Lower lobe of right lung (tissue), 2 donors: ENCODE data around the gene MAGI1. TPM values are rescaled to one million over a fixed set of nuclear protein-coding genes. Genes with fewer than 3 reads are reported as not detected.

ENCODE experiments used
- ATAC-seq, 2 donors: fragments of 200-7000 bp; cut with Tn5 transposase; one replicate each; pipeline ENCODE4 v1.9.1; 2020 to 2022; ENCODE audit warnings: mild to moderate bottlenecking in 2 of 2, moderate library complexity in 2 of 2
- DNase-seq: peaks from one replicate; pipeline ENCODE4 v3.0.0-alpha.2; 2020
- H3K27ac ChIP-seq: fragments of 200-600 bp; one replicate; pipeline ENCODE4 v1.8.0; 2022
- H3K27me3 ChIP-seq: fragments of 200-600 bp; one replicate; pipeline ENCODE4 v1.8.0; 2022; ENCODE audit warnings: low read depth
- H3K36me3 ChIP-seq: fragments of 200-600 bp; one replicate; pipeline ENCODE4 v1.8.0; 2022; ENCODE audit warnings: mild to moderate bottlenecking
- H3K4me1 ChIP-seq: fragments of 200-600 bp; one replicate; pipeline ENCODE4 v1.8.0; 2022
- H3K4me3 ChIP-seq: fragments of 200-600 bp; one replicate; pipeline ENCODE4 v1.8.0; 2022; ENCODE audit warnings: mild to moderate bottlenecking
- H3K9me3 ChIP-seq: fragments of 200-600 bp; one replicate; pipeline ENCODE4 v1.8.0; 2022
- intact Hi-C: fragments of 100-400 bp; cut with DNase I; formaldehyde crosslinking; loops from one replicate; pipeline ENCODE4 v1.11.0; 2022
- total RNA-seq: library from RNA; stranded (reverse); fragmentation: NEBNext Ultra II Directional; extraction: Animal tissue kit (Norgen Biotek cat#: 25700); gene quantifications from one replicate; pipeline ENCODE4 v1.2.1, GENCODE V29; 2021
- TF ChIP-seq, protein P1 (sequence below): fragments of 200-600 bp; IDR thresholded peaks from one replicate; pipeline ENCODE4 v1.8.0; 2022; ENCODE audit warnings: antibody characterized with exemption, mild to moderate bottlenecking
- donor health status: DM: no; HTN: yes; CAD: no; lungs with severe emphysema.

Gene MAGI1
- total RNA-seq, 1 donor from 2014 or later, result 35.5 TPM

DNA sequence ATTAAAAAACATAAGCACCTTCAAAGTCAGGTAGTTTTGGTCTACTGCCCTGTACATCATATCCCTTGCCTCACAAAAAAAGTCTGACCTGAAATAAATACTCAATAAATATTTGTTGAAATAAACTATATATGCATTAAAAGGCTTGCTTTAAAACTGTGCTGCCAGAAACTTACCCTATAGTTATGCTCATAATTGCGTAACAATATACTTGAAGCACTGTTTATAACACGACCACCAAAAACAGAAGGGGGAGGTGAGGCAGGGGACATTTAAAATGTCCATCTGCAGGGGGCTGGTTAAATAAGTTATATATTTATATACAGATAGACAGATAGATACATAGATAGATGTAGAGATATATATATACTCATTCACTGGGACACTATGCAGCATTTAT lies 549.5 kb downstream of the MAGI1 start:
- DNase-seq (no peak), ATAC-seq (no peak)
- TF ChIP-seq, protein P1, sequence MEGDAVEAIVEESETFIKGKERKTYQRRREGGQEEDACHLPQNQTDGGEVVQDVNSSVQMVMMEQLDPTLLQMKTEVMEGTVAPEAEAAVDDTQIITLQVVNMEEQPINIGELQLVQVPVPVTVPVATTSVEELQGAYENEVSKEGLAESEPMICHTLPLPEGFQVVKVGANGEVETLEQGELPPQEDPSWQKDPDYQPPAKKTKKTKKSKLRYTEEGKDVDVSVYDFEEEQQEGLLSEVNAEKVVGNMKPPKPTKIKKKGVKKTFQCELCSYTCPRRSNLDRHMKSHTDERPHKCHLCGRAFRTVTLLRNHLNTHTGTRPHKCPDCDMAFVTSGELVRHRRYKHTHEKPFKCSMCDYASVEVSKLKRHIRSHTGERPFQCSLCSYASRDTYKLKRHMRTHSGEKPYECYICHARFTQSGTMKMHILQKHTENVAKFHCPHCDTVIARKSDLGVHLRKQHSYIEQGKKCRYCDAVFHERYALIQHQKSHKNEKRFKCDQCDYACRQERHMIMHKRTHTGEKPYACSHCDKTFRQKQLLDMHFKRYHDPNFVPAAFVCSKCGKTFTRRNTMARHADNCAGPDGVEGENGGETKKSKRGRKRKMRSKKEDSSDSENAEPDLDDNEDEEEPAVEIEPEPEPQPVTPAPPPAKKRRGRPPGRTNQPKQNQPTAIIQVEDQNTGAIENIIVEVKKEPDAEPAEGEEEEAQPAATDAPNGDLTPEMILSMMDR, result no peak
- Histone ChIP-seq H3K4me1 (peaks cover 25% of the 10 kb centered on the region), H3K36me3 (no peaks in the 10 kb centered on the region), H3K4me3 (no peak overlapping the region), H3K27me3 (no peaks in the 10 kb centered on the region), H3K9me3 (no peaks in the 10 kb centered on the region), H3K27ac (no peak overlapping the region)
- intact Hi-C loops, result no loop called here

DNA sequence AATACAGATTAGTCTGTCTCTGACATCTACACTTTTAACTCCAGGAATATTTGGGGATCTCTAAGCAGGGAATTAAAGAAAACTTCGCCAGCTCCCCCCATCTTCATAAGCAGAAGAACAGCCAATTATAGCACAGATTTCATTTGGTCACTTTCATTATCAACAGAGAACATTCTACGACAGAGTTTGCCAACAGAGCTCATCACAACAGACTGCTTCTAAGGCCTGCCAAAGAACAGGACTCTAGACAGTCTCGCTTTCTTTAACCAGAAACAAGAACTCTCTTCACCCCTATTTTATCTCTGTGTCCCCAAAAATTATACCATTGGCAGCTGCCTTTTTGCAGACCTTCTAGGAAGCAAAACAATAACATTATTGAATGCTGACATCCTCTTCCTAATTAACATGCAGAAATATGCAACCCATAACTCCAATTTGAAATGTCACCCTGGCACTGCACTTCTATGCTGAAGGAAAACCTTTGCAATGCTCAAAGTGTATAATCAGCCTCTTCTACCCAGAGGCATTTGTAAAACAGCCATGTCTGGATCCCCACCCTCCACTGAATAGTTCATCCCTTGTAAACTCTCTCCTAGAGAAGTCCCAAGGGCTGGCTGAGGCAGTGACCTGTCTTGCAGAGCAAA lies 552.8 kb downstream of the MAGI1 start:
- no peaks in the 10 kb centered on the region for H3K9me3 ChIP-seq
- no peak for DNase-seq
- H3K27ac ChIP-seq, result no peak overlapping the region
- H3K27me3 ChIP-seq, result no peaks in the 10 kb centered on the region
- H3K36me3 ChIP-seq, result no peaks in the 10 kb centered on the region
- intact Hi-C loops, result no loop called here
- TF ChIP-seq, protein P1, result no peak
- peaks cover 43% of the 10 kb centered on the region for H3K4me1 ChIP-seq
- ATAC-seq, result no peak
- H3K4me3 ChIP-seq, result no peak overlapping the region

DNA sequence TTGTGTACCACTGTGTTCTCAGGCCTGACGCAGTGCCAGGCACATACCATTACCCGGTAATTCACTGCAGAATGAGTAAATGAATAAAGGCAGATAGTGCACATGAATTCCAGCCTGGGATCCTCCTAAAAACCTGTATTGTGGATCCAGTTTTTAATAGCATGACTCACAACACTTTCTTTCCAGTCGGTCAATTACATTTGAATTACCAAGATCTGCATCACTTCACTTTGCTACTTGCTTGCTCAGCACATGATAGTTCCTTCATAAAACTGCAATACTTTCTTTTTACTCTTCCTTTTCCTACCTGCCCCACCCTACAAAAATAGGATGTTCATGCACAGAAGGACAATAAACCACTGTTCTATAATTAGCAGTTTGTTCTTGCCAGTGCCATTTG lies 553.8 kb downstream of the MAGI1 start:
- Histone ChIP-seq H3K27me3 (no peaks in the 10 kb centered on the region), H3K4me1 (peaks cover 43% of the 10 kb centered on the region), H3K4me3 (no peak overlapping the region), H3K9me3 (no peaks in the 10 kb centered on the region), H3K27ac (no peak overlapping the region), H3K36me3 (no peaks in the 10 kb centered on the region)
- TF ChIP-seq, protein P1, result no peak
- ATAC-seq (no peak), DNase-seq (no peak)
- intact Hi-C loops, result no loop called here

DNA sequence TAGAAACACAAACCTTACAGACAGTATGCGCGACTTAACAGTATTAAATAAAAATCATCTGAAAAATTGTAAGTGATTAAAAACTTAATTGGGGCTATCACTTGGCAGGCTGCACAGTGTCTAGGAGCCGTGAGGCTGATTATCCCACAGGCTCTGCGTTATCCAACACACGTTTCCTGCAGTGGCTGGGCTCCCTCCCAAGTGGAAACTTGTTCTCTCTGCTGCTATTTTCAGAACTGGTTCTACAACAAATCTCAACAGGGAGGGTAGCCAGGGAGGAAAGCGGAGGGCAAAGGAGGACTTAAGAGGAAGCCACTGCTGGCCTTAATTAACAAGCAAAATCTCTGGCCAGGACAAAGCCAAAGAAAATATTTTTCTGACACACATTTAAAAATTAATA lies 555.2 kb downstream of the MAGI1 start:
- peak; percentile 63 for DNase-seq
- ATAC-seq, result peak; percentile 88 to 93
- Histone ChIP-seq H3K27me3 (no peaks in the 10 kb centered on the region), H3K9me3 (no peaks in the 10 kb centered on the region), H3K36me3 (no peaks in the 10 kb centered on the region), H3K4me1 (peaks cover 43% of the 10 kb centered on the region), H3K4me3 (no peak overlapping the region), H3K27ac (no peak overlapping the region)
- intact Hi-C loops, result no loop called here
- TF ChIP-seq, protein P1, result no peak

DNA sequence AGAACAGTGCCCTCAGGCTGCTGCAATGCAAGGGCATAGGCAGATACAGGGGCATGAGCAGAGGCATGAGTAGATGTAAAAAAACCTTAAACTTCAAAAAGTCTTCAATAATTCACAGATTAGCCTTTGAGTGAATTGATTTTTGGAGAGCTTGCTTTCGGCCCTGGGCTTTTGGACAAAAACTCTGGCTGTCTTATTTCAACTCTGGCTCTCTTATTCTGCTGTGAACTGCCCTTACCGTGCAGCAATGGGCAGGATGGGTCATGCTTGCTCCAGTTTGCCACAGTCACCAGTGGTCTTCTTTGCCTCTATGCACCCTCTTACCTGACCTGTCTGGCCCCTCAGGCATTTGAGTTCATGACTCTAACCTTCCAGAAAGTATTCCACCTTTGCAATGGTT lies 555.7 kb downstream of the MAGI1 start:
- peak in 1 of 2 donors; percentile 38 for ATAC-seq
- Histone ChIP-seq H3K4me1 (peaks cover 43% of the 10 kb centered on the region), H3K27me3 (no peaks in the 10 kb centered on the region), H3K27ac (no peak overlapping the region), H3K36me3 (no peaks in the 10 kb centered on the region), H3K4me3 (no peak overlapping the region), H3K9me3 (no peaks in the 10 kb centered on the region)
- DNase-seq, result no peak
- TF ChIP-seq, protein P1, result no peak
- intact Hi-C loops, result no loop called here
